NCI-H69 (cell line): Measurements from ENCODE around the gene B3GNT2.
A peak's percentile ranks its signal among the peaks of the same experiment; 100 is the strongest.
"Not testable (repeated sequence)": the region's sequence is repeated elsewhere in the genome, so short reads cannot be mapped to it uniquely, and the experiment has no call there.

Experiments used
- DNase-seq: peaks from one replicate; lab custom pipeline; 2025; lab: John Stamatoyannopoulos, UW

Gene B3GNT2

GRCh38 chr2:62185475-62186155 lies 10.3 kb upstream of the B3GNT2 start:
- DNase-seq = no peak

GRCh38 chr2:62186156-62186905 lies 9.6 kb upstream of the B3GNT2 start:
- no peak for DNase-seq

- no peak for DNase-seq
Measured at GRCh38 chr2:62187246-62187645, 8.7 kb upstream of the B3GNT2 start.

GRCh38 chr2:62188416-62188815 lies 7.5 kb upstream of the B3GNT2 start:
- DNase-seq = no peak

GRCh38 chr2:62189196-62189595 lies 6.7 kb upstream of the B3GNT2 start:
- DNase-seq = no peak

- DNase-seq = no peak
Measured at GRCh38 chr2:62192811-62193210, 3.1 kb upstream of the B3GNT2 start.

- DNase-seq = no peak
Measured at GRCh38 chr2:62194558-62195420, 1.1 kb upstream of the B3GNT2 start.

GRCh38 chr2:62196278-62196901 lies 475 bp downstream of the B3GNT2 start:
- DNase-seq = peak; percentile 75

- peak; percentile 50 for DNase-seq
Measured at GRCh38 chr2:62197011-62197924, 1.4 kb downstream of the B3GNT2 start.

GRCh38 chr2:62197925-62198633 lies 2.2 kb downstream of the B3GNT2 start:
- no peak for DNase-seq

- not testable (repeated sequence) for DNase-seq
Measured at GRCh38 chr2:62198854-62199253, 2.9 kb downstream of the B3GNT2 start.

GRCh38 chr2:62199392-62200125 lies 3.6 kb downstream of the B3GNT2 start:
- DNase-seq = peak; percentile 72

- peak; percentile 13 for DNase-seq
Measured at GRCh38 chr2:62200291-62200841, 4.5 kb downstream of the B3GNT2 start.

GRCh38 chr2:62200868-62201267 lies 5.0 kb downstream of the B3GNT2 start:
- no peak for DNase-seq

- peak; percentile 90 for DNase-seq
Measured at GRCh38 chr2:62201307-62201706, 5.4 kb downstream of the B3GNT2 start.

GRCh38 chr2:62202019-62202722 lies 6.3 kb downstream of the B3GNT2 start:
- DNase-seq = peak; percentile 14

GRCh38 chr2:62202729-62203128 lies 6.8 kb downstream of the B3GNT2 start:
- no peak for DNase-seq

- DNase-seq = no peak
Measured at GRCh38 chr2:62203459-62203858, 7.5 kb downstream of the B3GNT2 start.

- DNase-seq = no peak
Measured at GRCh38 chr2:62204998-62205496, 9.1 kb downstream of the B3GNT2 start.
